Lower leg skin (tissue), 4 donors: ENCODE measurements around the gene EXOSC10. TPM values are rescaled to one million over a fixed set of nuclear protein-coding genes. Genes with fewer than 3 reads are reported as not detected.
"Not testable (repeated sequence)": the region's sequence is repeated elsewhere in the genome, so short reads cannot be mapped to it uniquely, and the experiment has no call there.

Experiments used
- DNase-seq, 2 donors: peaks; one replicate each; pipeline ENCODE4 v3.0.0-alpha.2; 2019; ENCODE audit warnings: low spot score in 2 of 2
- H3K4me3 ChIP-seq: fragments of 200-600 bp; sonication (generic); 2 replicates; pipeline ENCODE4 v1.5.1; 2017; ENCODE audit warnings: mild to moderate bottlenecking, low read depth; ENCODE audit not compliant: poor library complexity, severe bottlenecking
- CTCF ChIP-seq, 3 donors: fragments of 450-650 bp; IDR thresholded peaks; one replicate each; pipeline ENCODE4 v1.5.1; 2016; ENCODE audit warnings: antibody characterized with exemption in 3 of 3, mild to moderate bottlenecking in 3 of 3, moderate library complexity in 2 of 3
- POLR2A ChIP-seq, 2 donors: fragments of 450-650 bp; IDR thresholded peaks; one replicate each; pipeline ENCODE4 v1.6.1; 2016 to 2017; ENCODE audit warnings: antibody characterized with exemption in 2 of 2, mild to moderate bottlenecking in 1 of 2, moderate library complexity in 1 of 2
- WGBS, 2 donors: methylation state at CpG; one replicate each; pipeline ENCODE4 v1.1.5; 2018; 5-methylcytosine and 5-hydroxymethylcytosine counted together
- intact Hi-C: fragments of 100-400 bp; cut with DNase I; formaldehyde crosslinking; loops from one replicate; pipeline ENCODE4 v1.15.0; 2023; ENCODE audit warnings: low total_unique reads
- total RNA-seq, 4 donors: library from RNA; depleted of rRNA; stranded (reverse); fragments of >200 nt; gene quantifications; one replicate each; pipeline ENCODE4 v1.1.0, GENCODE V29; 2016

The EXOSC10 gene
- total RNA-seq, 4 donors from 2014 or later: 51.8 to 78.1 (median 65.3) TPM

- no peak for TF ChIP-seq POLR2A (IDR thresholded peaks at IDR 0.05)
- TF ChIP-seq CTCF (IDR thresholded peaks at IDR 0.05): no peak
- intact Hi-C loops: no loop called here
- DNase-seq: no peak
- H3K4me3 ChIP-seq: no peak overlapping the region
- WGBS, 2 donors: 83 to 86% methylated on average over 2 of the region's 2 CpGs
Measured at GRCh38 chr1:11024874-11025203, 74.8 kb downstream of the EXOSC10 start.

GRCh38 chr1:11024154-11024873, 75.4 kb downstream of the EXOSC10 start:
- WGBS, 2 donors: 87 to 94% methylated on average over 3 of the region's 3 CpGs
- intact Hi-C loops: no loop called here

GRCh38 chr1:11023201-11023600, 76.5 kb downstream of the EXOSC10 start:
- no peak for TF ChIP-seq POLR2A (IDR thresholded peaks at IDR 0.05)
- TF ChIP-seq CTCF (IDR thresholded peaks at IDR 0.05): no peak
- peak in 1 of 2 donors; percentile 37 for DNase-seq
- intact Hi-C loops: no loop called here
- WGBS, 2 donors: 94 to 95% methylated on average over 14 of the region's 14 CpGs
- no peak overlapping the region for H3K4me3 ChIP-seq

More at GRCh38 chr1:11024154-11024873, 75.4 kb downstream of the EXOSC10 start:
- H3K4me3 ChIP-seq: no peak overlapping the region
- no peak for TF ChIP-seq CTCF (IDR thresholded peaks at IDR 0.05)
- TF ChIP-seq POLR2A (IDR thresholded peaks at IDR 0.05): no peak
- DNase-seq: no peak

GRCh38 chr1:11019971-11020370, 79.7 kb downstream of the EXOSC10 start:
- 89 to 90% methylated on average over 7 of the region's 7 CpGs for WGBS, 2 donors
- TF ChIP-seq POLR2A (IDR thresholded peaks at IDR 0.05) (no peak), CTCF (IDR thresholded peaks at IDR 0.05) (no peak)

GRCh38 chr1:11019358-11019757, 80.3 kb downstream of the EXOSC10 start:
- WGBS, 2 donors: 84 to 90% methylated on average over 8 of the region's 8 CpGs
- H3K4me3 ChIP-seq, intact Hi-C loops: not testable (repeated sequence)
- DNase-seq: peak in 1 of 2 donors; percentile 37

More at GRCh38 chr1:11019971-11020370, 79.7 kb downstream of the EXOSC10 start:
- no peak overlapping the region for H3K4me3 ChIP-seq
- intact Hi-C loops: no loop called here
- DNase-seq: peak in 1 of 2 donors; percentile 29

Other genes with a start within 250 kb of the EXOSC10 start
- 100 to 1,000 TPM in 3 of 4 donors, 10 to 100 TPM in 1; 63.5 to 169 (median 125) TPM for gene TARDBP, start 87.2 kb downstream of the EXOSC10 start, total RNA-seq
- gene MASP2, start 52.6 kb downstream of the EXOSC10 start, total RNA-seq: not detected
- 10 to 100 TPM; 24.4 to 38.8 (median 31.6) TPM for gene SRM, start 39.9 kb downstream of the EXOSC10 start, total RNA-seq
- gene ANGPTL7, start 89.5 kb upstream of the EXOSC10 start, total RNA-seq: 10 to 100 TPM in 1 of 4 donors, 1 to 10 TPM in 3; 1.3 to 16.6 (median 2.9) TPM
- 10 to 100 TPM; 28.7 to 31.5 (median 29.7) TPM for gene MTOR, start 162.7 kb upstream of the EXOSC10 start, total RNA-seq
- gene UBIAD1, start 173.3 kb upstream of the EXOSC10 start, total RNA-seq: 10 to 100 TPM in 3 of 4 donors, 1 to 10 TPM in 1; 7.4 to 23.0 (median 14.6) TPM